Fibroblast of skin of left biceps (primary cell): ENCODE measurements around the gene TEX51.

Experiments
- DNase-seq, 2 experiments: peaks; one replicate each; pipeline ENCODE4 v3.0.0-alpha.2; 2013; ENCODE audit warnings: low read depth in 2 of 2

TEX51 gene

GRCh38 chr2:126879348-126880298, 19.1 kb upstream of the TEX51 start:
- no peak for DNase-seq

- DNase-seq = no peak
These were observed 18.4 kb upstream of the TEX51 start for GRCh38 chr2:126880324-126880723.

- no peak for DNase-seq
These were observed 17.9 kb upstream of the TEX51 start for GRCh38 chr2:126880817-126881216.

- DNase-seq = no peak
These were observed 17.1 kb upstream of the TEX51 start for GRCh38 chr2:126881591-126881990.

- DNase-seq = no peak
These were observed 16.5 kb upstream of the TEX51 start for GRCh38 chr2:126882181-126882580.

- DNase-seq = no peak
These were observed 15.7 kb upstream of the TEX51 start for GRCh38 chr2:126882736-126883665.

- DNase-seq = no peak
These were observed 15.0 kb upstream of the TEX51 start for GRCh38 chr2:126883666-126884040.

- no peak for DNase-seq
These were observed 13.6 kb upstream of the TEX51 start for GRCh38 chr2:126884861-126885750.

- DNase-seq = peak; percentile 3 to 5
These were observed 12.9 kb upstream of the TEX51 start for GRCh38 chr2:126885751-126886210.

GRCh38 chr2:126886211-126886915, 12.3 kb upstream of the TEX51 start:
- peak; percentile 2 to 6 for DNase-seq

GRCh38 chr2:126886916-126887280, 11.8 kb upstream of the TEX51 start:
- no peak for DNase-seq

- no peak for DNase-seq
These were observed 11.2 kb upstream of the TEX51 start for GRCh38 chr2:126887506-126887905.

- no peak for DNase-seq
These were observed 10.6 kb upstream of the TEX51 start for GRCh38 chr2:126888046-126888445.

GRCh38 chr2:126889071-126889470, 9.6 kb upstream of the TEX51 start:
- DNase-seq = no peak

- no peak for DNase-seq
These were observed 9.1 kb upstream of the TEX51 start for GRCh38 chr2:126889496-126890135.

- no peak for DNase-seq
These were observed 8.6 kb upstream of the TEX51 start for GRCh38 chr2:126890136-126890510.

GRCh38 chr2:126890551-126891450, 7.9 kb upstream of the TEX51 start:
- no peak for DNase-seq

- DNase-seq = no peak
These were observed 6.8 kb upstream of the TEX51 start for GRCh38 chr2:126891681-126892500.
